Mesenchymal stem cell (in vitro differentiated cells and primary cell): ENCODE results near the gene UBTF.

Experiments
- DNase-seq: peaks from one replicate; pipeline ENCODE4 v3.0.0-alpha.2; 2013
- H2AFZ ChIP-seq: one replicate; pipeline ENCODE4 v1.6.1; 2013; ENCODE audit warnings: low read depth, mild to moderate bottlenecking, control low read depth, inconsistent platforms, low read length, moderate library complexity
- H2AK5ac ChIP-seq: 2 replicates; pipeline ENCODE4 v1.6.1; 2013; ENCODE audit warnings: low read length, moderate library complexity, mild to moderate bottlenecking, inconsistent platforms; ENCODE audit not compliant: severe bottlenecking
- H2BK120ac ChIP-seq: one replicate; pipeline ENCODE4 v1.6.1; 2013; ENCODE audit warnings: low read depth, mild to moderate bottlenecking, inconsistent platforms, low read length, moderate library complexity
- H2BK12ac ChIP-seq, 2 experiments: one replicate each; pipeline ENCODE4 v1.6.1; 2013; ENCODE audit warnings: inconsistent platforms in 2 of 2, low read length in 2 of 2, mild to moderate bottlenecking in 2 of 2, moderate library complexity in 2 of 2, control low read depth in 1 of 2
- H2BK15ac ChIP-seq: one replicate; pipeline ENCODE4 v1.6.1; 2013; ENCODE audit warnings: mild to moderate bottlenecking, low read depth, inconsistent platforms; ENCODE audit not compliant: poor library complexity, severe bottlenecking
- H2BK5ac ChIP-seq: 2 replicates; pipeline ENCODE4 v1.6.1; 2013; ENCODE audit warnings: low read depth, mild to moderate bottlenecking, low read length, control low read depth, inconsistent platforms; ENCODE audit not compliant: poor library complexity, severe bottlenecking
- H3K14ac ChIP-seq, 2 experiments: one replicate each; pipeline ENCODE4 v1.6.1; 2013; ENCODE audit warnings: inconsistent platforms in 2 of 2, low read length in 2 of 2, control low read depth in 1 of 2, mild to moderate bottlenecking in 1 of 2, moderate library complexity in 1 of 2
- H3K18ac ChIP-seq, 2 experiments: one replicate each; pipeline ENCODE4 v1.6.1; 2013; ENCODE audit warnings: inconsistent platforms in 2 of 2, low read length in 2 of 2, control low read depth in 1 of 2, low read depth in 1 of 2, mild to moderate bottlenecking in 1 of 2
- H3K23ac ChIP-seq, 2 experiments: one replicate each; pipeline ENCODE4 v1.6.1; 2013; ENCODE audit warnings: inconsistent platforms in 2 of 2, low read length in 2 of 2, mild to moderate bottlenecking in 2 of 2, moderate library complexity in 2 of 2, control low read depth in 1 of 2
- H3K27ac ChIP-seq: 2 replicates; pipeline ENCODE4 v1.5.1; 2013; ENCODE audit warnings: mild to moderate bottlenecking, moderate library complexity, low read length, control low read depth, inconsistent platforms; ENCODE audit not compliant: poor library complexity, severe bottlenecking
- H3K27me3 ChIP-seq, 2 experiments: 2 replicates each; pipeline versions ENCODE4 v1.6.1 to v1.7.0; 2013; ENCODE audit warnings: low read length in 2 of 2, mild to moderate bottlenecking in 2 of 2, moderate library complexity in 2 of 2, control low read depth in 1 of 2, inconsistent platforms in 1 of 2; ENCODE audit not compliant: control insufficient read depth in 1 of 2, insufficient read depth in 1 of 2
- H3K36me3 ChIP-seq, 2 experiments: 2 replicates each; pipeline versions ENCODE4 v1.6.1 to v1.7.0; 2013; ENCODE audit warnings: low read length in 2 of 2, control low read depth in 1 of 2, inconsistent platforms in 1 of 2, low read depth in 1 of 2, mild to moderate bottlenecking in 1 of 2; ENCODE audit not compliant: insufficient read depth in 2 of 2, control insufficient read depth in 1 of 2
- H3K4ac ChIP-seq, 2 experiments: one replicate each; pipeline ENCODE4 v1.6.1; 2013; ENCODE audit warnings: inconsistent platforms in 2 of 2, low read length in 2 of 2, mild to moderate bottlenecking in 2 of 2, moderate library complexity in 2 of 2, control low read depth in 1 of 2, low read depth in 1 of 2
- H3K4me1 ChIP-seq: 2 replicates; pipeline ENCODE4 v1.6.1; 2013; ENCODE audit warnings: low read depth, low read length, control low read depth; ENCODE audit not compliant: control insufficient read depth, insufficient read depth
- H3K4me2 ChIP-seq: 2 replicates; pipeline ENCODE4 v1.6.1; 2013; ENCODE audit warnings: low read length, mild to moderate bottlenecking, inconsistent platforms; ENCODE audit not compliant: poor library complexity, severe bottlenecking
- H3K4me3 ChIP-seq, 2 experiments: 2 replicates each; pipeline versions ENCODE4 v1.5.1 to v1.7.0; 2013; ENCODE audit warnings: low read length in 2 of 2, mild to moderate bottlenecking in 2 of 2, control low read depth in 1 of 2, low read depth in 1 of 2; ENCODE audit not compliant: insufficient read depth in 1 of 2
- H3K79me1 ChIP-seq: replicated peaks from 2 replicates; pipeline ENCODE4 v1.6.1; 2013; ENCODE audit warnings: mild to moderate bottlenecking, control low read depth, low read length, inconsistent platforms; ENCODE audit not compliant: poor library complexity, severe bottlenecking
- H3K9ac ChIP-seq: 2 replicates; pipeline ENCODE4 v1.7.0; 2013; ENCODE audit warnings: mild to moderate bottlenecking, low read length, moderate library complexity
- H3K9me3 ChIP-seq: 2 replicates; pipeline ENCODE4 v1.7.0; 2013; ENCODE audit warnings: mild to moderate bottlenecking, low read length; ENCODE audit not compliant: control insufficient read depth
- H4K8ac ChIP-seq: one replicate; pipeline ENCODE4 v1.6.1; 2013; ENCODE audit warnings: inconsistent platforms, mild to moderate bottlenecking, low read length, moderate library complexity
- H4K91ac ChIP-seq: one replicate; pipeline ENCODE4 v1.6.1; 2013; ENCODE audit warnings: mild to moderate bottlenecking, low read length, inconsistent platforms
- WGBS: methylation state at CpG from one replicate; pipeline ENCODE4 v1.1.7; 2013; ENCODE audit warnings: mixed read lengths; 5-methylcytosine and 5-hydroxymethylcytosine counted together

UBTF gene

DNA sequence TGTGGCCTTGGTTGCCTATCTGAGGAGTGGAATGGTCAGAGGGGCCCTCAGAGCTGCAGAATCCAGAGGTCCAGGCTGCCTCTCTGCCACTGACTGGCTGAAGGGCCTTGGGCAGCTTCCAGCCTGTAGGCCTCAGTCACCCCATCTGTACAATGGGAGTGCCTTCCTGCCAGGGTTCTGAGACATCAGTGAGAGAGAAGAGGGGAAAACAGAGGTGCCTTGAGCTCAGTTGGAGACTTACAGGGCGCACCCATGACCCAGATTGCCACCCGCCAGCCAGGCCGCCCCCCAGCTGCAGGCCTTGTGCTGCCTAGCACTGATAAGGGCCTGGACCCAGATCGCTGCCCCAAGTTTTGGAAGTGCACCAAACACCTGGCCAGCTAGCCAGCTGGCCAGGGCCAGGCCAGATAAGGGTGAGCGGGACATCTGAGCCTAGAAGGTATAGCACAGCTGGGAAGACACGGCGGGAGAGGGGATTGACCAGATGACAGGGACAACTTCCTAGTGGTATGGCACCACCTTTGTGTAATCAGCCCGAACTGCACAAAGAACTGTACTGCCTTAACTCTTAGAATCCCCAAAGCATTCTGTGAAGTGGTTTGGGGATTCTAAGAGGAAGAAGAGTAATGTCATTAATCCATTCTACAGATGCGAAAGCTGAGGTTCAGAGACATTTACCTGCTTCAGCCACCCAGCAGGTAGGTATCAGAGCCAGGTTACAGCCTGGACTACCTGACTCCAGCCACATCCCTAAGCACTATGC, 47.1 kb upstream of the UBTF start:
- H3K36me3 ChIP-seq, result peaks cover 0 to 3% of the 10 kb centered on the region in 2 experiments
- DNase-seq, result no peak
- no peak overlapping the region for H2AFZ ChIP-seq
- no peak overlapping the region for H3K18ac ChIP-seq
- no peak overlapping the region for H3K14ac ChIP-seq
- peaks cover 6% of the 10 kb centered on the region for H3K4me1 ChIP-seq
- no peak overlapping the region for H3K9ac ChIP-seq
- peaks cover 31 to 43% of the 10 kb centered on the region in 2 experiments for H3K27me3 ChIP-seq
- no peak overlapping the region for H4K91ac ChIP-seq
- no peak overlapping the region for H3K4me2 ChIP-seq
- H3K27ac ChIP-seq, result no peak overlapping the region
- no peak overlapping the region for H4K8ac ChIP-seq
- H3K4ac ChIP-seq, result no peak overlapping the region
- H2BK12ac ChIP-seq, result no peak overlapping the region
- H3K9me3 ChIP-seq, result no peaks in the 10 kb centered on the region
- no peak overlapping the region for H2AK5ac ChIP-seq
- no peak overlapping the region for H3K23ac ChIP-seq
- no peak overlapping the region for H2BK15ac ChIP-seq
- H2BK120ac ChIP-seq, result no peak overlapping the region
- no peak overlapping the region for H3K4me3 ChIP-seq
- 92% methylated on average over 8 of the region's 9 CpGs for WGBS
- no peak overlapping the region for H2BK5ac ChIP-seq
- H3K79me1 ChIP-seq, result no peaks in the 10 kb centered on the region

DNA sequence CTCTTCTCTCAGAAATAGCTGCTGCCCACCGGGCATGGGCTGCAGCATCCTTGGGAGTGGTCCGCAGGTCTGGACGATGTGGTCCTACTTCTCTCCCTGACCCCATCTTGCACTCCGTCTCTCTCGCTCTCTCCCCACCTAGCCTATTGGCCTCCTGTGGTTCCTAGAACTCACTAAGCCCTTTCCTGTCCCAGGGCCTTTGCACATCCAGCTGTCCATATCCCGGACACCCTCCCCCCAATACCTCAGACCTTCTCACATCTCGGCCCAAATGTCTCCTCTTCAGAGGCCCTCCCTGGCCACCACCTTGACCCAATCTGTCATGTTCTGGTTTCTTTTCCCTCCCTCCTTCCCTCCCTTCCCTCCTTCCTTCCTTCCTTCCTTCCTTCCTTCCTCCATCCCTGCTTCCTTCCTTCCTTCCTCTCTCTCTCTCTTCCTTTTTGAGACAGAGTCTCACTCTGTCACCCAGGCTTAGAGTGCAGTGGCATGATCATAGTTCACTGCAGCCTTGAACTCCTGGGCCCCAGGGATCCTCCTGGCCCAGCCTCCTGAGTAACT, 43.9 kb upstream of the UBTF start:
- no peak for DNase-seq
- H2BK5ac ChIP-seq, result no peak overlapping the region
- H3K9me3 ChIP-seq, result no peaks in the 10 kb centered on the region
- no peak overlapping the region for H3K14ac ChIP-seq
- no peak overlapping the region for H3K27ac ChIP-seq
- H3K4ac ChIP-seq, result no peak overlapping the region
- no peaks in the 10 kb centered on the region for H3K79me1 ChIP-seq
- no peak overlapping the region for H4K8ac ChIP-seq
- peaks cover 23 to 37% of the 10 kb centered on the region in 2 experiments for H3K27me3 ChIP-seq
- 83% methylated on average over 7 of the region's 7 CpGs for WGBS
- no peak overlapping the region for H3K18ac ChIP-seq
- H2AFZ ChIP-seq, result no peak overlapping the region
- H2AK5ac ChIP-seq, result no peak overlapping the region
- H3K4me2 ChIP-seq, result no peak overlapping the region
- H2BK15ac ChIP-seq, result no peak overlapping the region
- no peak overlapping the region for H2BK120ac ChIP-seq
- H4K91ac ChIP-seq, result no peak overlapping the region
- H2BK12ac ChIP-seq, result no peak overlapping the region
- no peak overlapping the region for H3K9ac ChIP-seq
- H3K4me1 ChIP-seq, result peaks cover 5% of the 10 kb centered on the region
- peaks cover 0 to 3% of the 10 kb centered on the region in 2 experiments for H3K36me3 ChIP-seq
- no peak overlapping the region for H3K4me3 ChIP-seq
- H3K23ac ChIP-seq, result no peak overlapping the region

GRCh38 chr17:44262654-44263225, 43.3 kb upstream of the UBTF start:
- Histone ChIP-seq H3K14ac (no peak overlapping the region), H3K23ac (no peak overlapping the region), H3K9me3 (no peaks in the 10 kb centered on the region), H2BK12ac (no peak overlapping the region), H3K79me1 (no peaks in the 10 kb centered on the region), H2BK5ac (no peak overlapping the region), H2AFZ (no peak overlapping the region), H3K18ac (no peak overlapping the region), H3K4me1 (peaks cover 5% of the 10 kb centered on the region), H4K8ac (no peak overlapping the region), H3K27ac (no peak overlapping the region), H2BK15ac (no peak overlapping the region), H3K9ac (no peak overlapping the region), H4K91ac (no peak overlapping the region), H2BK120ac (no peak overlapping the region), H3K27me3 (peaks cover 18 to 36% of the 10 kb centered on the region in 2 experiments), H3K4ac (no peak overlapping the region), H3K36me3 (peaks cover 0 to 3% of the 10 kb centered on the region in 2 experiments), H3K4me3 (no peak overlapping the region), H2AK5ac (no peak overlapping the region), H3K4me2 (no peak overlapping the region)
- 75% methylated on average over 11 of the region's 11 CpGs for WGBS
- DNase-seq, result no peak

DNA sequence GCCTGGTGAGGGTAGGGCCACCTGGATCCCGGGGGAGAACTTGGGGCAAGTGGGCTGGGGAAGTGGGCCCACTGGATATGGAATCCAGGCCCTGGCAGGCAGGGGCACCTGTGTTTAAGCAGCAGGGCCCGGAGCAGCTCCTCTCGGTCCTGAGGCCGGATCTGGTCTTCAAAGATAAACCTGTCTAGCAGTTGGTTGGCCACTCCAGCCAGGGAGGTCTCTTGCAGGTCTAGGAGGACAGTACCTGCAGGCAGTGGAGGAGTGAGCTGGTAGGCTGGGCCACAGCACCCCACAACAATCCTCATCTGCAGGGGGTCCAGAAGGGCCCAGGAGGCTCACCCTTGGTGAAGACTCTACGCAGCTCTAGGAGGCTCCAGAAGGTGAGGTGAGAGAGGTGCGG, 40.8 kb upstream of the UBTF start:
- Histone ChIP-seq H3K4me3 (no peak overlapping the region), H4K8ac (no peak overlapping the region), H4K91ac (no peak overlapping the region), H2BK5ac (no peak overlapping the region), H3K36me3 (no peaks in the 10 kb centered on the region), H3K27ac (no peak overlapping the region), H2BK15ac (no peak overlapping the region), H3K4ac (no peak overlapping the region), H3K9ac (no peak overlapping the region), H2BK120ac (no peak overlapping the region), H3K79me1 (no peaks in the 10 kb centered on the region), H3K18ac (no peak overlapping the region), H3K9me3 (no peaks in the 10 kb centered on the region), H2BK12ac (no peak overlapping the region), H3K4me1 (peaks cover 5% of the 10 kb centered on the region), H3K23ac (no peak overlapping the region), H3K27me3 (peaks cover 21 to 51% of the 10 kb centered on the region in 2 experiments), H3K4me2 (no peak overlapping the region), H3K14ac (no peak overlapping the region), H2AK5ac (no peak overlapping the region), H2AFZ (no peak overlapping the region)
- no peak for DNase-seq
- WGBS, result 92% methylated on average over 6 of the region's 6 CpGs
